ENCODE data around the gene GRIN1. TPM values are rescaled to one million over a fixed set of nuclear protein-coding genes. Genes with fewer than 3 reads are reported as not detected.

GRIN1 gene
- total and polyA plus RNA-seq, 8 donors: 0.08 to 0.53 (median 0.28) TPM; not detected in 2

- Histone ChIP-seq H3K27ac (no peak overlapping the region), H3K36me3 (no peaks in the 10 kb centered on the region), H3K27me3 (peaks cover 0 to 10% (median under 1%) of the 10 kb centered on the region in 4 donors), H3K4me1 (peaks cover 0 to 6% (median 5%) of the 10 kb centered on the region in 3 donors), H3K4me3 (no peak overlapping the region), H3K9me3 (no peaks in the 10 kb centered on the region)
- no peak for ATAC-seq
- FAIRE-seq: no peak
- DNase-seq: no peak
- TF ChIP-seq CTCF (IDR thresholded peaks at IDR 0.05): no peak
- 28 to 37% methylated on average over 4 of the region's 4 CpGs for WGBS, 2 donors
- intact Hi-C loops (cut with DNase I): no loop called here
Measured at GRCh38 chr9:137158625-137159024, 19.7 kb downstream of the GRIN1 start.

- Histone ChIP-seq H3K27me3 (peaks cover 0 to 10% (median 2%) of the 10 kb centered on the region in 4 donors), H3K36me3 (no peaks in the 10 kb centered on the region), H3K4me3 (no peak overlapping the region), H3K9me3 (no peaks in the 10 kb centered on the region), H3K4me1 (peaks cover 0 to 6% (median 5%) of the 10 kb centered on the region in 3 donors), H3K27ac (no peak overlapping the region)
- ATAC-seq (no peak), FAIRE-seq (no peak), DNase-seq (no peak)
- no peak for TF ChIP-seq CTCF (IDR thresholded peaks at IDR 0.05)
- WGBS, 2 donors: 38 to 44% methylated on average over 14 of the region's 14 CpGs
- intact Hi-C loops (cut with DNase I): no loop called here
Measured at GRCh38 chr9:137159105-137160053, 20.4 kb downstream of the GRIN1 start.

DNA sequence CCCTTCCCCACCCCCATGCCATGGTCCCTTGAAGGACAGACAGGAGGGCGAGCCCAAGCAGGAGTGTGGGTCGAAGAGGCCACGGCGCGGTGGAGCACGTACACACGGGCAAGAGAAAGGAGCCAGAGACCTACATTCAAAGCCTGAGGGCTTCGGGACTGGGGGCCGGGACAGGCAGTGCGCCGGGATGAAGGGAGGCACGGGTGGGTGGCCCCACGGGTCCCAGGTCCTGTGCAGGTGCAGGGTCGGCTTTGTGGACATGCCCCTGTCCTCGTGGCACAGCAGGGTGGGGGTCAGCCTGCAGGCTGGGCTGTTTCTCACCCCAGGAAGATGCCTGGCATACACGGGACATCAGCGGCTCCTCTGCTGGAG is 21.1 kb downstream of the GRIN1 start:
- Histone ChIP-seq H3K9me3 (no peaks in the 10 kb centered on the region), H3K36me3 (no peaks in the 10 kb centered on the region), H3K27ac (no peak overlapping the region), H3K27me3 (peaks cover 0 to 10% (median 2%) of the 10 kb centered on the region in 4 donors), H3K4me3 (no peak overlapping the region), H3K4me1 (peaks cover 0 to 6% (median 5%) of the 10 kb centered on the region in 3 donors)
- ATAC-seq (no peak), DNase-seq (no peak), FAIRE-seq (no peak)
- TF ChIP-seq CTCF (IDR thresholded peaks at IDR 0.05): no peak
- WGBS, 2 donors: 53 to 65% methylated on average over 17 of the region's 17 CpGs
- intact Hi-C loops (cut with DNase I): no loop called here

- no peak for FAIRE-seq
Measured at GRCh38 chr9:137160716-137161557, 22.0 kb downstream of the GRIN1 start.

More at GRCh38 chr9:137160716-137161557, 22.0 kb downstream of the GRIN1 start:
- H3K9me3 ChIP-seq: no peaks in the 10 kb centered on the region
- H3K4me3 ChIP-seq: no peak overlapping the region
- no peak overlapping the region for H3K27ac ChIP-seq
- H3K36me3 ChIP-seq: no peaks in the 10 kb centered on the region
- H3K27me3 ChIP-seq: peaks cover 0 to 10% (median 2%) of the 10 kb centered on the region in 4 donors
- intact Hi-C loops (cut with DNase I): no loop called here
- peaks cover 0 to 6% (median 5%) of the 10 kb centered on the region in 3 donors for H3K4me1 ChIP-seq
- DNase-seq (no peak), ATAC-seq (no peak)
- no peak for TF ChIP-seq CTCF (IDR thresholded peaks at IDR 0.05)
- 17 to 23% methylated on average over 52 to 56 of the region's 56 CpGs for WGBS, 2 donors
